ENCODE data around the gene SEC23A.

The SEC23A gene

GRCh38 chr14:38989922-38990546 is 113.0 kb downstream of the SEC23A start:
- DNase-seq, result no peak

GRCh38 chr14:38987781-38988180 is 115.3 kb downstream of the SEC23A start:
- no peak for DNase-seq

GRCh38 chr14:38982837-38983236 is 120.2 kb downstream of the SEC23A start:
- no peak for DNase-seq

GRCh38 chr14:38982278-38982677 is 120.8 kb downstream of the SEC23A start:
- no peak for DNase-seq
